K562 (cell line): ENCODE results near the gene CTCFL. TPM values are rescaled to one million over a fixed set of nuclear protein-coding genes. Genes with fewer than 3 reads are reported as not detected.
A peak's percentile ranks its signal among the peaks of the same experiment; 100 is the strongest.

Experiments
- ATAC-seq: fragments of 200-7000 bp; cut with Tn5 transposase; 3 replicates; pipeline ENCODE4 v1.9.1; 2020; ENCODE audit warnings: moderate library complexity
- BruUV-seq: library from RNA; stranded (reverse); fragments of 400-500 nt; replicated peaks from 2 replicates; lab custom pipeline; 2021; lab: Mats Ljungman, UMichigan
- CTCF ChIA-PET: fragments of 300-600 bp; formaldehyde crosslinking; extraction: SDS; loops from one replicate; lab custom pipeline; 2021; ENCODE audit warnings: low intra/inter-chr PET ratio; lab: Yijun Ruan, JAX
- POLR2A ChIA-PET: fragments of 300-600, 350-650 bp; sonication (Branson Sonifier 250); formaldehyde crosslinking; extraction: SDS; loops from one replicate; lab custom pipeline; 2021; ENCODE audit warnings: antibody characterized with exemption, inconsistent platforms; lab: Yijun Ruan, JAX
- DNase-seq, 4 experiments: peaks; one replicate each; pipeline versions ENCODE4 v3.0.0 to v3.0.0-alpha.2; 2011 to 2018; ENCODE audit warnings: low spot score in 3 of 4, mixed read lengths in 3 of 4; ENCODE audit errors: extremely low read depth in 1 of 4
- FAIRE-seq: peaks from 2 replicates; lab custom pipeline; 2011; peaks lifted over from hg19 to GRCh38; lab: Jason Lieb, UNC
- H2AFZ ChIP-seq: 2 replicates; pipeline ENCODE4 v1.6.0; 2011; ENCODE audit warnings: low read depth, low read length, control low read depth, inconsistent platforms
- H3K27ac ChIP-seq: fragments of 200-600 bp; 3 replicates; pipeline ENCODE4 v1.8.0; 2011; ENCODE audit warnings: low read depth, mild to moderate bottlenecking, control low read depth, inconsistent platforms, low read length, moderate library complexity, mixed read lengths; ENCODE audit errors: extremely low read depth
- H3K27me3 ChIP-seq, 2 experiments: fragments of 300-600 bp in 1 of 2; 2 replicates in 1 of 2; 3 replicates in 1 of 2; pipeline versions ENCODE4 v1.6.0 to v1.8.0; 2011; ENCODE audit warnings: inconsistent platforms in 2 of 2, low read length in 2 of 2, mild to moderate bottlenecking in 1 of 2, mixed read lengths in 1 of 2, moderate library complexity in 1 of 2; ENCODE audit not compliant: control insufficient read depth in 2 of 2, insufficient read depth in 2 of 2
- H3K36me3 ChIP-seq: fragments of 300-600 bp; 3 replicates; pipeline ENCODE4 v1.8.0; 2011; ENCODE audit warnings: mild to moderate bottlenecking, low read length, inconsistent platforms; ENCODE audit not compliant: control insufficient read depth, insufficient read depth
- H3K4me1 ChIP-seq, 2 experiments: fragments of 200-600 bp in 1 of 2; replicated peaks in 1 of 2; 2 replicates in 1 of 2; 3 replicates in 1 of 2; pipeline versions ENCODE4 v1.5.1 to v1.8.0; 2011; ENCODE audit warnings: inconsistent platforms in 2 of 2, low read length in 2 of 2, mild to moderate bottlenecking in 1 of 2, mixed read lengths in 1 of 2, moderate library complexity in 1 of 2; ENCODE audit not compliant: control insufficient read depth in 2 of 2, insufficient read depth in 2 of 2
- H3K4me2 ChIP-seq: 2 replicates; pipeline ENCODE4 v1.6.1; 2011; ENCODE audit warnings: low read length, control low read depth, inconsistent platforms, mixed read lengths; ENCODE audit not compliant: insufficient read depth
- H3K4me3 ChIP-seq: fragments of 200-600 bp; sonication (generic), shearing (Covaris generic); 2 replicates; pipeline ENCODE4 v1.5.1; 2016; ENCODE audit warnings: control low read depth, inconsistent platforms
- H3K79me2 ChIP-seq: fragments of 200-600 bp; 3 replicates; pipeline ENCODE4 v1.8.0; 2011; ENCODE audit warnings: low read length, inconsistent platforms; ENCODE audit not compliant: control insufficient read depth, insufficient read depth
- H3K9ac ChIP-seq, 2 experiments: 2 replicates each; pipeline versions ENCODE4 v1.6.0 to v1.6.1; 2011; ENCODE audit warnings: low read depth in 2 of 2, low read length in 2 of 2, control low read depth in 1 of 2, inconsistent platforms in 1 of 2, mild to moderate bottlenecking in 1 of 2, mixed read lengths in 1 of 2; ENCODE audit not compliant: insufficient read depth in 1 of 2
- H3K9me1 ChIP-seq: one replicate; pipeline ENCODE4 v1.6.0; 2011; ENCODE audit warnings: inconsistent platforms, mild to moderate bottlenecking, low read length, moderate library complexity; ENCODE audit not compliant: control insufficient read depth, insufficient read depth
- H3K9me3 ChIP-seq: replicated peaks from 2 replicates; pipeline ENCODE4 v1.5.1; 2011; ENCODE audit warnings: low read depth, low read length, inconsistent platforms; ENCODE audit not compliant: control insufficient read depth, insufficient read depth
- H4K20me1 ChIP-seq: replicated peaks from 2 replicates; pipeline ENCODE4 v1.6.1; 2011; ENCODE audit warnings: low read length, inconsistent platforms, mixed read lengths; ENCODE audit not compliant: control insufficient read depth, insufficient read depth
- ESRRA ChIP-seq: fragments of 450-650 bp; IDR thresholded peaks from 2 replicates; pipeline ENCODE4 v1.6.1; 2014; ENCODE audit warnings: low read depth, mild to moderate bottlenecking, moderate library complexity, borderline replicate concordance
- MTF1 ChIP-seq: fragments of 250-450 bp; sonication (Bioruptor Pico); IDR thresholded peaks from 2 replicates; pipeline ENCODE4 v1.9.0; 2021; ENCODE audit warnings: moderate library complexity, mild to moderate bottlenecking, inconsistent platforms, borderline replicate concordance
- PRMT5 ChIP-seq: sonication (generic); formaldehyde crosslinking; IDR thresholded peaks from 2 replicates; pipeline ENCODE4 v1.5.0; 2020; ENCODE audit warnings: missing genetic modification reagents
- STAT5A ChIP-seq: IDR thresholded peaks from 2 replicates; pipeline ENCODE4 v1.6.1; 2012; ENCODE audit warnings: low read length, inconsistent platforms, borderline replicate concordance
- TAL1 ChIP-seq: fragments of 450-650 bp; IDR thresholded peaks from 2 replicates; pipeline ENCODE4 v1.6.1; 2016; ENCODE audit warnings: mild to moderate bottlenecking
- ZFX ChIP-seq: sonication (generic); formaldehyde crosslinking; IDR thresholded peaks from 2 replicates; pipeline ENCODE4 v1.8.0; 2022; ENCODE audit warnings: mild to moderate bottlenecking, missing genetic modification reagents, moderate library complexity
- ZNF224 ChIP-seq: sonication (generic); formaldehyde crosslinking; IDR thresholded peaks from 2 replicates; pipeline ENCODE4 v1.8.0; 2022; ENCODE audit warnings: mild to moderate bottlenecking, missing genetic modification reagents
- WGBS: fragments of 100-300 bp; shearing (Covaris generic); methylation state at CpG from one replicate; pipeline ENCODE4 v1.1.6; 2016; ENCODE audit warnings: low coverage, mixed read lengths; ENCODE audit not compliant: insufficient coverage; ENCODE audit errors: missing lambda C conversion rate; 5-methylcytosine and 5-hydroxymethylcytosine counted together
- in situ Hi-C: fragments of 300-500 bp; cut with MboI; formaldehyde crosslinking; loops from 4 replicates; pipeline ENCODE4 v1.15.0; 2018; ENCODE audit warnings: inconsistent platforms, mixed read lengths
- intact Hi-C: fragments of 100-400 bp; cut with micrococcal nuclease; formaldehyde crosslinking; loops from 2 replicates; pipeline ENCODE4 v1.14.2; 2022
- polyA plus RNA-seq, 8 experiments: library from polyadenylated mRNA; depleted of rRNA in 4 of 8; stranded (reverse) in 5 of 8; unstranded in 3 of 8; fragments of >200 nt; fragmentation: Nextera tagmentation in 2 of 8; fragmentation: Illumina TruSeq in 1 of 8; extraction: Ambion mirVana in 2 of 8; extraction: Trizol in 1 of 8; gene quantifications; 2 replicates each; pipeline versions ENCODE4 v1.2.1 to v1.2.3, GENCODE V29; 2011 to 2014; ENCODE audit warnings: inconsistent platforms in 1 of 8, missing spikeins in 1 of 8
- total RNA-seq, 7 experiments: library from RNA; depleted of rRNA in 6 of 7; stranded (reverse); fragments of >200 nt in 6 of 7; fragmentation: Illumina TruSeq in 2 of 7; extraction: Trizol in 2 of 7; gene quantifications; 2 replicates each; pipeline versions ENCODE4 v1.2.1 to v1.2.3, GENCODE V29; 2011 to 2021; ENCODE audit warnings: low replicate concordance in 1 of 7

Gene CTCFL
- total and polyA plus RNA-seq, 9 of the 15 experiments (the other 6 are each of a cell fraction or from before 2014, with no cell fraction given): 42.4 to 188 (median 111) TPM

GRCh38 chr20:57529810-57530209 lies 4.9 kb upstream of the CTCFL start:
- H3K36me3 ChIP-seq: no peaks in the 10 kb centered on the region
- 0 out of 2 replicates have a peak overlapping the region, but pooled peaks have one; percentile 53 for H2AFZ ChIP-seq
- ChIA-PET POLR2A (interaction anchor here (0.6 to 0.8 kb wide), 3 partner anchors 10 to 15 kb away, joined by 3 to 4 read pairs (median 3); no protein-coding TSS in a partner anchor), CTCF (interaction anchor here (1.0 kb wide), 1 partner anchor 65 kb away, joined by 3 read pairs; no protein-coding TSS in a partner anchor)
- no peaks in the 10 kb centered on the region; the same call in 1 of the 2 replicates for H3K9me3 ChIP-seq
- no peak for ATAC-seq
- no peak overlapping the region for H3K4me2 ChIP-seq
- peaks cover 0 to 22% of the 10 kb centered on the region in 2 experiments; a peak in 3 of 5 replicates for H3K4me1 ChIP-seq
- WGBS: 35% methylated on average over 3 of the region's 3 CpGs
- H3K79me2 ChIP-seq: peaks cover 2% of the 10 kb centered on the region
- no peak overlapping the region for H3K27ac ChIP-seq
- no peak for DNase-seq
- H3K9ac ChIP-seq: peak overlapping the region in 1 of 2 experiments; percentile 47; a peak in 1 of 4 replicates
- in situ Hi-C loops (loop anchor here (5.0 to 10.0 kb wide), 2 partner anchors 62 to 675 kb away; no protein-coding TSS in a partner anchor), intact Hi-C loops (no loop called here)
- FAIRE-seq: no peak
- no peak overlapping the region for H3K4me3 ChIP-seq
- no peaks in the 10 kb centered on the region for H3K27me3 ChIP-seq
- BruUV-seq: no TSS peak
- H4K20me1 ChIP-seq: no peaks in the 10 kb centered on the region
- TF ChIP-seq ZNF224 (CRISPR knock-in tag): no peak
- no peak for TF ChIP-seq PRMT5 (CRISPR knock-in tag)
- no peak for TF ChIP-seq TAL1
- TF ChIP-seq ESRRA: no peak
- TF ChIP-seq MTF1 (CRISPR knock-in tag): no peak
- TF ChIP-seq ZFX (CRISPR knock-in tag): no peak
- no peak for TF ChIP-seq STAT5A
- H3K9me1 ChIP-seq: no peaks in the 10 kb centered on the region
